ENCODE measurements around the gene IRF6.

The IRF6 gene

GRCh38 chr1:209805875-209806760 lies at the start of gene IRF6:
TSS of gene IRF6 (minus strand) at chr1:209806142. CDS start at chr1:209801413, 4,729 bp downstream.
- DNase-seq: peak; percentile 79

GRCh38 chr1:209855623-209856022 lies 49.7 kb upstream of the IRF6 start:
- DNase-seq: no peak

- DNase-seq: no peak
Observed at GRCh38 chr1:209855006-209855405, 49.1 kb upstream of the IRF6 start.

GRCh38 chr1:209854196-209854595 lies 48.3 kb upstream of the IRF6 start:
- DNase-seq: no peak

GRCh38 chr1:209853676-209854075 lies 47.7 kb upstream of the IRF6 start:
- DNase-seq: no peak

- DNase-seq: peak; percentile 24
Observed at GRCh38 chr1:209850342-209850979, 44.5 kb upstream of the IRF6 start.

- DNase-seq: no peak
Observed at GRCh38 chr1:209849388-209849787, 43.4 kb upstream of the IRF6 start.

GRCh38 chr1:209845408-209845725 lies 39.4 kb upstream of the IRF6 start:
- no peak for DNase-seq

- no peak for DNase-seq
Observed at GRCh38 chr1:209844695-209845407, 38.9 kb upstream of the IRF6 start.

- DNase-seq: no peak
Observed at GRCh38 chr1:209840611-209841010, 34.7 kb upstream of the IRF6 start.

- DNase-seq: peak; percentile 59
Observed at GRCh38 chr1:209839875-209840546, 34.1 kb upstream of the IRF6 start.

- no peak for DNase-seq
Observed at GRCh38 chr1:209838537-209838936, 32.6 kb upstream of the IRF6 start.

GRCh38 chr1:209837671-209838070 lies 31.7 kb upstream of the IRF6 start:
- DNase-seq: no peak

- no peak for DNase-seq
Observed at GRCh38 chr1:209835782-209836298, 29.9 kb upstream of the IRF6 start.

GRCh38 chr1:209831615-209832014 lies 25.7 kb upstream of the IRF6 start:
- DNase-seq: no peak

GRCh38 chr1:209830722-209831121 lies 24.8 kb upstream of the IRF6 start:
- no peak for DNase-seq

- no peak for DNase-seq
Observed at GRCh38 chr1:209829716-209830115, 23.8 kb upstream of the IRF6 start.

- peak; percentile 99 for DNase-seq
Observed at GRCh38 chr1:209827384-209828262, 21.7 kb upstream of the IRF6 start, which contains the start of gene UTP25. TSS of gene UTP25 (plus strand) at chr1:209827972. CDS start at chr1:209828064, 92 bp downstream.

- no peak for DNase-seq
Observed at GRCh38 chr1:209825591-209826434, 19.9 kb upstream of the IRF6 start.

GRCh38 chr1:209823143-209824041 lies 17.4 kb upstream of the IRF6 start:
- peak; percentile 69 for DNase-seq

Data from suppressor macrophage treated with lipopolysaccharide for 4 hours (primary cell).